ENCODE measurements around the gene RETREG1.
A peak's percentile ranks its signal among the peaks of the same experiment; 100 is the strongest.
"Not testable (repeated sequence)": the region's sequence is repeated elsewhere in the genome, so short reads cannot be mapped to it uniquely, and the experiment has no call there.

RETREG1 gene, protein sequence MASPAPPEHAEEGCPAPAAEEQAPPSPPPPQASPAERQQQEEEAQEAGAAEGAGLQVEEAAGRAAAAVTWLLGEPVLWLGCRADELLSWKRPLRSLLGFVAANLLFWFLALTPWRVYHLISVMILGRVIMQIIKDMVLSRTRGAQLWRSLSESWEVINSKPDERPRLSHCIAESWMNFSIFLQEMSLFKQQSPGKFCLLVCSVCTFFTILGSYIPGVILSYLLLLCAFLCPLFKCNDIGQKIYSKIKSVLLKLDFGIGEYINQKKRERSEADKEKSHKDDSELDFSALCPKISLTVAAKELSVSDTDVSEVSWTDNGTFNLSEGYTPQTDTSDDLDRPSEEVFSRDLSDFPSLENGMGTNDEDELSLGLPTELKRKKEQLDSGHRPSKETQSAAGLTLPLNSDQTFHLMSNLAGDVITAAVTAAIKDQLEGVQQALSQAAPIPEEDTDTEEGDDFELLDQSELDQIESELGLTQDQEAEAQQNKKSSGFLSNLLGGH

DNA sequence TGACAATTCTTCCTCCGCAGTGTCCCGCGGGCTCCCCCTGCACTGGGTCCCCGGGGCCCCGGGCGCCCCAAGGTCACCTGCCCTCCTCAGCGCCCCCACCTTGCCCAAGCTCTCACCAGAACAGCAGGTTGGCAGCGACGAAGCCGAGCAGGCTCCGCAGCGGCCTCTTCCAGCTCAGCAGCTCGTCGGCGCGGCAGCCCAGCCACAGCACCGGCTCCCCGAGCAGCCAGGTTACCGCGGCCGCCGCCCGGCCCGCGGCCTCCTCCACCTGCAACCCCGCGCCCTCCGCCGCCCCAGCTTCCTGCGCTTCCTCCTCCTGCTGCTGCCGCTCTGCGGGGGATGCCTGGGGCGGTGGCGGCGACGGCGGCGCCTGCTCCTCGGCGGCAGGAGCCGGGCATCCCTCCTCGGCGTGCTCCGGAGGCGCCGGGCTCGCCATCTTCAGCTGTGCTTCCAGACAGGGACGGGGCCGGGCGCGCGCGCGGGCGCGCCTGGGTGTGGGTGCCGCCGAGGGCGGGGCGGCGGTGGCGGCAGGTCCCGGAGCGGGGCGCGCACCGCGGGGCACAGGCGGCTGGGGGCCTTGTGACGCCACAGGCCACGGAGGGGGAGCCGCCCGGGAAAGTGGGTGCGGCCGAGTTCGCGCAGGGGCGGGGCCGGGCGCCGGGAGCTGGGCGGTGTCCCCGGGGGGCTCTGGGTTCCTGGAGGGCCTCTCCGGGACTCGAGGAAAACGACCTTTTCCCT lies at the start of gene RETREG1:
Gene RETREG1 (minus strand): TSS at position 462 of the 738 bp plus-strand sequence. CDS start 26 bp downstream, at position 436.
- peak; percentile 83 for DNase-seq (ENCODE audit: low spot score)

DNA sequence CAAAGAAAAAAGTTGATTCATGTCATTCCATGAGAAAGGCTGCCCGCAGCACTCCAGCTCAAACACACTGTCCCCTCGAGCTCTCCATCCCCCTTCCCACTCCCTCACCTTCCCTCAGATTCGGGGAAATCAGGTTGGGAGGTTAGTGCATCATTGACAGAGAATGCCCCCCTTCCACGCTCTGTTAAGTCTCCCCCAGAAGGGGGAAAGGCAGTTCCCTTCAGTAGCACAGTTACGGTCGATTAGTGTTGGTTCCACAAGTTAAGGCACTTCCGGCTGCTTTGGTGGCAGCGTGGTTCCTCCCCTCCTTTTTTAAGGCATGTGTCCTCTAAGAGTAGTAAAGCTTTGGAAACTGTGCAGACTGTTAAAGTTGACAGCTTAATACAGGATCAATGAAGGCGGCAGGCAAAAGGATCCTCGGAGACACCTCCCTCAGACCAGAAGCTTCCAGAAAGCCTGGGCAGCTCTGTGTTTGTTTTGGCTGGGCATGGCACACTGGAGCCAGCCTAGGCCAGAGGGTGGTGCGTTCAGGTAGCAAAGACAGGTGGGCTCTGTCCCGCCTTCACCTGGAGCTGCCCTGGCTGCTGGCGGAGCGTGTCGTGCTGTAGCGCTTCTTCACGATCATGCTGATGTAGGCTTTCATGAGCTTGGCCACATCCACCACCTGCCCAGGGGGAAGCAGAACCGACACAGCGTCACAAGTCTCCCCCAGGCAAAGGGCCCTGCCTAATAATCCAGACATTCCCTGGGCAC lies 49.5 kb upstream of the RETREG1 start:
- DNase-seq (ENCODE audit: low spot score), result no peak

DNA sequence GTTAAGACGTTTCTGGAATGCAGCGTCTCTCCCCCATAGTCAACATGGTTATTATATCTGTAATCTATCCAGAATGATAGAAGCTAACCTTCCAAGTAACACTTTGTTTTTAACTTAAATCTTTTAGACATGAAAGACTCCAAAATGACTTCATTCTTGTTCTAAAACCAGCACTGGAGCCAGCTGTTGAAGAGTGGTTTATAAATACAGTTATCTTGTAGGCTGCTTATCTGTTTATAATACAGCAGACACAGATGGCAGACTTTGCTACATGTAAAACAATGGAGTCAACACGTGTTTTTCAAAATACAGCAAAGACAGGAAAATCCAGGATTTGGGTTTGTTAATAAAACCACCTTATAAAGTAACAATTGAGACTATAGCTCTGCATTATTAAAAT lies 48.8 kb upstream of the RETREG1 start:
- DNase-seq (ENCODE audit: low spot score), result no peak

DNA sequence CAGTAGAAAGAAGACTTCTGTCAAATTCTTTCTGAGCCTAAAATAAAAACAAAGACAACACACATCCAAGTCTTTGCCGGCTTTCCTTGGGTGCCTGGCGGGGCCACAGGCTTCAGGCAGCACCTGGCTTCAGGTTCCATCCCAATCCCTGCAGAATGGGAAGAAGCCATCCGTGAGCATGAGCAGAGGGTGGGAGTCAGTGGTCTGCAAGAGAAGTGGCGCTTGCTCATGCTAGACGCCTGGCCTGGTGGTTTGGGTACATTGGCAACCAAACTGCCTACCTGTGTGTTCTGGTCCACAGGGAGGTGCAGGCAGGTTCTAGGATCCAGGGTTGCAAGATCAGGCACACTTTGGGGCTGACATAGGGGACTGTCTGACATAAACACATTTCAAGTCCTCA lies 47.6 kb upstream of the RETREG1 start:
- no peak for DNase-seq (ENCODE audit: low spot score)

DNA sequence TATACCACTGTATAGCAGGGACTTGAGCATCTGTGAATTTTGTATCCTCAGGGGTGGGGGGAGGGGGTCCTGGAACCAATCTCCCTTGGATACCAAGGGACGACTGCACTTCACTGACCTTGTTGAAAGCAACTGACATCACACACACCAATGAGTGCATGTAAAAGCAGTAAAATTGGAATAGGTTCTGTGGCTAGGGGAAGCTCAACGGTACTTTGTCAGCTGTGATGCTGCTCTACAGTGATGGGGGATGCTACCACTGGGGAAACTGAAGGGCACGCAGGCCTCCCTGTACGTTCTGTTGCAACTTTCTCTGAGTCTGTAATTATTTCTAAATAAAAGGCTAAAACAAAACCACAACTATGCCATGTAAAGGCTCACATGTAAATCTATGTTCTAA lies 47.0 kb upstream of the RETREG1 start:
- no peak for DNase-seq (ENCODE audit: low spot score)

DNA sequence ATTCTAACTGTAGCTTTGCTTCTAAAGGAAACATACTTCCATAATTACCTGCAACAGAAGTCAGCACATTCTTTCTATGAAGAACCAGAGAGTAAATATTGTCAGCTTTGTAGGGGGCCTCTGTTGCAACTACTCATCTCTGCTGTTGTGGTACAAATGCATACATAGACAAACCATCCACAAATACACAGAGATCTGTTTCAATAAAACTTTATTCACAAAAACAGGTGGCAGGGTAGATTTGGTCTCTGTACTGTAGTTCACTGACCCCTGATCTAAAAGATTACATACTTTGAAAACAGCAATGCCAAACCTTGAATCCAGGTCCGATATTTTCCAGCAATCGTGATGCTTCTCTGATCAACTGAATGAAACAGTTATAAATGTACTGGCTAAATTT lies 44.9 kb upstream of the RETREG1 start:
- no peak for DNase-seq (ENCODE audit: low spot score)

DNA sequence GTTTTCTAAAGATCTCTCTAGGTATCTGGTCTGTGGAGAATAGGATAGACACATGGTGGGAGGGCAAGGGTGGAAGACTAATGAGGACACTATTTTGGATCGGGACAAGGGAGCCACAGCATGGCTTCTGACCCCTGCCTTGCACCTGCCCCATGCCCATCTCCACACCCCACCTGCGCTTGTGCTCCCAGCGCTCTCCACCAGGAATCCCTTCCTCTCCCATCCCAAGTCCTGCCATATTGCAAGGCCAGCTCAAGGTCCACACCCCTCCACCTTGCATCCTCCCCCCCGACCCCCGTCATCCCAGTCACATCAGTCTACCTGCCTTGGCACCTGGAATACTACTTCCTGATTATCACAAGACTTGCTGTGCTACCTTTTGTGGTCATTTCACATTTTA lies 44.2 kb upstream of the RETREG1 start:
- DNase-seq (ENCODE audit: low spot score), result no peak

DNA sequence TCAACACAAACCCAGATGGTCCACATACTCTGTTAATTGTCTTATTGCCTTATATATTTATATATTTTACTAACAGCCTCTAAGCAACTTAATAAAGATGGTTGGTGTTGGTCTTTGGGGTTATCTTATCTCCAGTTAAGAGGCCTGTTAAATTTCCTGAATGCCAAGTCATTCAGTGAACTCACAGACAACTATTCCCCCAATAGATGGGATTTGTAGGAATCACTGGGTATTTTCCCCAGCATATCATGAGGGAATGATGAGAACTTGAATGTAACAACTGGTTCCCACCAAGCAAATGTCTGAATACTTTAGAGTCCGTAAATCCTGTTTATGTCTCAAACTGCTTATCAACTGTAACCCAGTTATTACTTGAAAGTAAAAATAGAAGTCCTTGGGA lies 42.7 kb upstream of the RETREG1 start:
- DNase-seq (ENCODE audit: low spot score), result no peak

DNA sequence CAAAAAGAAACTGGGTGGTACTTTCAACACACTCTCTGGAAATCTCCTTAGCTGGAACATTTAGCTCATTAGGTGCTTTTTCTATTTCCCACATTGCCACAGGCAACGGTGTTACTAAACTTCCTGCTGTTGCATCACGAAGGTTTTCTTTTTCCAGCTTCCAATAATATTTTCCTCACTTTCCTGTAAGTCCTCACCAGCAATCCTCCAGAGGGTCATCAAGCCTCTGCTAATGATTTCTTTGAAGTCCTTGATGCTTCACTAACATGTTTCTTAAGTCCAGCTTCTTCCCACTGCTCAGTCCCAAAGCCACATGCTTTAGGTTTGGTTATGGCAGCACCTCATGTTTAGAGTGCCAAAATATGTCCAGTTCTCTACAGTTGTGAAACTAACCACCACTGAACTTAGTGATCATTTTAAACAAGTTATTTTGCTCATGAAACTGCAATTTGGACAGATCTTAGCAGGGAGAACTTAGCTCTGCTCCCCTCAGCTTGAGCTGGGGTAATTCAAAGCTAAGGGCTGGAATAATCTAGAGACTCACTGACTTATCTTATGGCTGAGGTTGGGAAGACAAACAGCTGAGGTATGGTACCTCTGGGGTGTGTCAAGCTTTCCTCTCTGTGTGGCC lies 39.9 kb upstream of the RETREG1 start:
- DNase-seq (ENCODE audit: low spot score), result no peak

DNA sequence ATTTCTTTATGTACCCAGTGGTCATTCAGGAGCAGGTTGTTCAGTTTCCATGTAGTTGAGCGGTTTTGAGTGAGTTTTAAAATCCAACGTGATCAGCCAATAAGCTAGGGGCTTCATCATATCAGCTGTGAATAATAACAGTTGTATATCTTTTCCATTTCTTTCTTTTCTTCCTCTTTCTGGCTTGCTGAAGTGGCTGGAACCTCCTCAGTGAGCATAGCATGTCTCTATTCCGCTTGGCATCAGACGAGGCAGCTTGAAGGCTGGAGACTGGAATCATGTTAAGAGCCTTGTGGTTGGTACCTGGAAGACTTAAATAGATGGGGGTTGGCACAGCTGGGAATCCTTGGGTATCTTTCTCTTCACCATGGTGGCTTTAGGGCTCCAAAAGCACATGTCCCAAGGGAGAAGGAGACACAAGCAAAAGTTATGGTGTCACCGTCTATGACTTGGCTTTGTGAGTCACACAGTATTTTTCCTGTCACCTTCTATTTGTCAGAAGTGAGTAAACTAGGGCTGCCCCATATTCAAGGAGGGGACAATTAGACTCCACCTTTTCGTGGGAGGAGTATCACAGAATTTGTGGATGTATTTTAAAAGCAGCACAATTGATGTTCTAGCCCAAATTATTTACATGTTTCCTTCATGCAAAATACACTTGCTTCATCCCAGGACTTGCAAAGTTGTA lies 38.0 kb upstream of the RETREG1 start:
- no peak for DNase-seq (ENCODE audit: low spot score)

DNA sequence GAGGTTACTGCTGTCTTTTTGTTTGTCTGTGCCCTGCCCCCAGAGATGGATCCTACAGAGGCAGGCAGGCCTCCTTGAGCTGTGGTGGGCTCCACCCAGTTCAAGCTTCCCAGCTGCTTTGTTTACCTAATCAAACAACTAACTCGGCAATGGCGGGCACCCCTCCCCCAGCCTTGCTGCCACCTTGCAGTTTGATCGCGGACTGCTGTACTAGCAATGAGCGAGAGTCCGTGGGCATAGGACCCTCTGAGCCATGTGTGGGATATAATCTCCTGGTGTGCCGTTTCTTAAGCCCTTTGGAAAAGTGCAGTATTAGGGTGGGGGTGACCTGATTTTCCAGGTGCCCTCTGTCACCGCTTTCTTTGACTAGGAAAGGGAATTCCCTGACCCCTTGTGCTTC lies 31.9 kb upstream of the RETREG1 start:
- not testable (repeated sequence) for DNase-seq (ENCODE audit: low spot score)

DNA sequence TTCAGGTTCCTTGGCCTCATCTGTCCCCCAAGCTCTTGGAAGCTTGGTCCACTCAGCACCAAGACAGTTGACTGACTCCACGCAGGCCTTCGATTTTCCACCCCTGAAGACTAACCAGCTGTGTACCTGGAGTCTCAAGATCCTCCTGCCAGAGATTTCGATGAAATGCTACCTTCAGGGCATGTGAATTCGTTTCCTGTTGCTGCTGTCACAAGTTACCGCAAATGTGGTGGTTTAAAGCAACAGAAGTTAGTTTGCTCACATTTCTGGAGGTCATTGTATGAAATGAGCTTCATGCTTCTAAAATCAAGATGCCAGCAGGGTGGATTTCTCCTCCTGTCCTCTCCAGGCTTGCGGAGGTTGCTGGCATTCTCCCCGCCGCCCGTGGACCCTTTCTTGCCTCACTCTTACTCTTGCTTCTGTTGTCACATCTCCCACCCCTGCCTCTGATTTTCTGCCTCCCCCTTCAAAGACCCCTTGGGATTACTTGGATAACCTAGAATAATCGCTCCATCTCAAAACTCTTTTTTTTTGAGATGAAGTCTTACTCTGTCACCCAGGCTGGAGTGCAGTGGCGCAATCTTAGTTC lies 27.6 kb upstream of the RETREG1 start:
- DNase-seq (ENCODE audit: low spot score), result no peak

DNA sequence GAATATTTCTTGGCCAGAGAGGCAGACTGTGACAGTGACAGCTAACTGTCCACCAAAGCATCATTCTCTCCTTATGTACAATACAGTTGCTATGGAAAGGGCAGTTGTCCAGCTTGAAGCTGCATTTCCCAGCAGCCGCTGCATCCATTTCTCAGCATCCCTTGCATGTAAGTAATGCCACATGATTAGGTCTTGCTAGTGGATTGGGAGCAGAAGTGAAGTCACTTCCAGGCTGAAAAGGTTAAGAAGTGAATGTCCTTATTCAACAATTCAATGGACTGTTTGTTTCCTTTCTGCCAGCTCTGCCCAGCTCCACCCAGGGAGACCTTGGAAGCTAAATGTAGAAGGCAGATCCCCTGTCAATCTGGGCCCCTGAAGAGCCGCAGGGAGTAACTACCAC lies 26.1 kb upstream of the RETREG1 start:
- no peak for DNase-seq (ENCODE audit: low spot score)

DNA sequence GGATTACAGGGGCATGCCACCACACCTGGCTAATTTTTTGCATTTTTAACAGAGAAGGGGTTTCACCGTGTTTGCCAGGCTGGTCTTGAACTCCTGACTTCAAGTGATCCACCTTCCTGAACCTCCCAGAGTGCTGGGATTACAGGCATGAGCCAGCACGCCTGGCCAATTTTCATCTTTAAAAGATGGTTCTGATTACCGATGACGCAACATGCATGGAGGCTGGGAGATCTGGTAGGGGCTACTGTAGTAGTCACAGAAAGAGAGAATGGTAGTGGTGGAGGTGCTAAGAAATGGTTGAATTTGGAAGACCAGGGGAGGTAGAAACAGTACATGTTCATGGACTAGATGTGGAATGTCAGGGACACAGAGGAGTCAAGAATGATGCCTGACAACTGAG lies 22.4 kb upstream of the RETREG1 start:
- DNase-seq (ENCODE audit: low spot score), result no peak

DNA sequence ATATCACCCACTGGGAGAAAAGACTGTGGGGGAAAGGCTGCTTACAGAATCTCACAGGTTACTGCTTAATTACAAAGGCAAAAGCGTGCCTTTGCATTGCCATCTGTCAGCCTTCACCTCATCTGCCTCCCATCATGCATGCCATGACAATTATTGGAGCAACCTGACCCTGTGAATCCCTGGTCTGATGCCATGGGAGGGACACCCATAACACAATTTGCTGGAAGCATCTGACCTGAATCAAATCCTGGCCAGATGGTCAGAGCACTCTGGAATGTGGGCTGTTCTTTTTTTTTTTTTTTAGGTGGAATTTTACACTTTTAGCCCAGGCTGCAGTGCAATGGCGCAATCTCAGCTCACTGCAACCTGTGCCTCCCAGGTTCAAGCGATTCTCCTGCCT lies 11.6 kb upstream of the RETREG1 start:
- no peak for DNase-seq (ENCODE audit: low spot score)

DNA sequence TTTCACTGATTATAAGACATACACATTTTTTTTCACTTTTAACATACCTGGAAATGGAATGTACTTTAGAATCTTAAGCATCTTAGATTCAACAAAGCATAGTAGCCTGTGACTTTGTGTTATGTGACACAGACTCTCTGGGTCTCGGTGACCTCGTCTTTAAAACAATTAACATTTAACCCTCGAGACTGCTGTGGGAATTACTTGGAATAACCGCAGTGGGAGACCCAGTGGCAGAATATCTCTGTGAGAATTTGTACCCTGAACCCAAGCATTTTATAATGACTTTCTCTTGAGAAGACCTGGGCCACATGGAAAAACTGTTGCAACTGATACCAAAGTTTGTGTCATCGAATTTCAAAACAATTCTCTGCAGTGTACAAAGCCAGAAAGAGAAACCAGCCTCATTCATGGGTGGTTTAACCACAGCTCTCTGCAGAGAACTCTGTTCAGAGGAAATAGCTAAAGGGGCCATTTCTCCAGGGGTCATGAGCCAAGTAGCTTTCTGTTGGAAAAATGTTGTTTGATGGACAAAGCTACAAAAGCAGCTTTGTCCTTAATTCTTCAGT lies 10.0 kb upstream of the RETREG1 start:
- peak; percentile 25 for DNase-seq (ENCODE audit: low spot score)

DNA sequence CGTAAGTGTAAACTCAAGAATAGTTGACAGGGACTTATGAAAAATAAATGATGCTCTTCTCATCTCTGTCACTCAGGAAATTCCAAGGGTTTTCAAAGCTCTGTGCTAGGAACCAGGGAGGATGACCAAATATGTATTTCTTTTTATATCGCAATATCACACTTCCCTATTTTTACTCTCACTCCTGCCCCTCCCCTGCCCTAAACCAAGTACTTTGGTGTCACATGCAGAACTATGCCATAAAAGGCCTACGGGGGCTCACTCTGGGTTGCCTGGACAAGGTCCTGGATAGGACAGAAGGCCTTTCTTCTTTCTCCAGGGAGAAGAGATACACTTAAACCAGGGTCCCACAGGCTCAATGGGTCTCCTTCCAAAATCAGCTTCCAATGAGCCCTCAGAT lies 8.3 kb upstream of the RETREG1 start:
- no peak for DNase-seq (ENCODE audit: low spot score)

DNA sequence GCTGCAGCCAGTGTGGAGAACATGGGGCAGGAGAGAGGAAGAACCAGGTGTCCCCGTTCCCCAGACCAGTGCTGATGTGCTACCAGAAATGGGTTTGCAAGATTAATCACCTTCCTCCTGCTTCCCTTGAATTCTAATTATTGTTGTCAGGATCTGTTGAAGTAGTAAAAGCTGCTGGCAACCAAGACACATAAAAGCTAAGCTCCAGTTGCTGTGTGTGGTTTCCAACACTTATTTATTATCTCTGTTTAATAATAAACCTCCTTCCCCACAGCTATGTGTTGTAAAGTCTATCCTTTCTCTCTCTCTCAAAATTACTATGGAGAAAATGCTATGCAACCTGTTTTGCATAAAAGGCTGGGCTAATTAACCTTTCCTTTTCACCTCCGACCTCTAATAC lies 2.3 kb upstream of the RETREG1 start:
- no peak for DNase-seq (ENCODE audit: low spot score)

DNA sequence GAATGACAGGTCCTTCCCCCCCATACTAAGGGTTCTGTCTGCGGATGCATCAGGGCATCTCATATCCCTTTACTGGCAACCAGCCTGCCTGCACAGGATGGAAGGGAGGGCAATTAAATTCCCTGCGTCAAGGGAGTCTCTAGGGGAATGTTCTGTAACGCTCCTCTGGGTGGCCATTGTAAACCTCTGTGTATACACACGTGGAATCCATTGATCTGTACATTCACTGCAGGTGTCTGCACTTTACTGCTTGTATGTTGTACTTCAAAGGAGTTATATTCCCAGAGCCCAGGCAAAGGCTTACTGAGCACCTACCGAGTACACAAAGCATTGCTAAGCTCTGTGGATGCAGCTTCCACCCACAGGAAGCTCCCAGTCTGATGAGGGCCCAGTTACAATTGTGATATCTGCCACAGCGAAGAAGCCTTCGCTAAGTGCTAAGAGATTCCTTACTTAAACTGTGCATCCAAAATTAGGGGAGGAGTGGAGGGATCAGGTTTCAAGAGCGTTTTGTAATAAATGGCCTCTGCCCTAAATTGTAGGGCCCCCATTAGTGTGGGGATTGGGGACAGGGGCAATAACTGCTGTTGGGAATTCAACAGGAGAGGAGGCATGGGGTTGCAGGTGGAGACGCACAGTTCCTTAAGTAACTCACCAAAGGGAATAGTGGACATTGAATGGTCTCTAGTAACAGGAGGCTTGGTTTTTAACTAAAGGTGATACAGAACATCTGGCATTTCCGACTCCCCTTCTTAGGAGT lies 1.5 kb upstream of the RETREG1 start:
- DNase-seq (ENCODE audit: low spot score), result no peak

All from CD4-positive, alpha-beta T cell treated with Interleukin-2 at 100 ng/mL for 4 hours (primary cell).